Measurements from ENCODE around the gene DNAH9.
A peak's percentile ranks its signal among the peaks of the same experiment; 100 is the strongest.

DNAH9 gene

DNA sequence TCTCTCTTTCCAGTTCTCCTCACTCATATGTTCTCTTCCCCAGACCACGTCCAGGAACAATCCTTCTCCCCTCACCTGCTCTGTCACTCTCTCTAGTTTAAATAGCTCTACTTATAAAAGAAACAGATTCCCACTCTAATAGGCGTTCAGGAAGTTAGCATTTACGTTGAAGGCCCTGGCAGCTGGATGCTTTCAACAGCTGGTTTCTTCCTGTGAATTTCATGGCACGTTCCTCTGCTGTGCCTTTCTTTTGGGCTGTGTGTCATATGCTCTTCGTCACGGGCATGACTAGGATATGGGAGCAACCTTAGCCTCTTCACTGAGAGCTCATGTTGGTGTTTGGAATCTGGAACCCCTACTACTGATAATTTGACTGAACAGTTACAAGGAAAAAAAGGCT, 325.8 kb downstream of the DNAH9 start:
- H3K9ac ChIP-seq (ENCODE audit: low read length): no peak overlapping the region
- H2BK120ac ChIP-seq (ENCODE audit: low read depth, low read length): no peak overlapping the region
- H3K56ac ChIP-seq (ENCODE audit: low read length): no peak overlapping the region
- H4K5ac ChIP-seq (ENCODE audit: low read length): no peak overlapping the region
- no peaks in the 10 kb centered on the region for H3K79me1 ChIP-seq (ENCODE audit: low read length)
- H3K36me3 ChIP-seq (ENCODE audit: control insufficient read depth, insufficient read depth, low read length): no peaks in the 10 kb centered on the region
- no peak overlapping the region for H3K18ac ChIP-seq (ENCODE audit: low read length)
- no peak overlapping the region for H2BK15ac ChIP-seq (replicated peaks; ENCODE audit: low read depth)
- H3K23ac ChIP-seq (ENCODE audit: low read length): no peak overlapping the region
- no peak overlapping the region for H2AK5ac ChIP-seq (ENCODE audit: low read length)
- peaks cover 3% of the 10 kb centered on the region for H3K4me1 ChIP-seq (ENCODE audit: control insufficient read depth, low read depth, low read length)
- H3K4me3 ChIP-seq (ENCODE audit: low read length): no peak overlapping the region
- no peak for DNase-seq
- H4K8ac ChIP-seq (ENCODE audit: low read depth, low read length): no peak overlapping the region
- H3K4me2 ChIP-seq (ENCODE audit: low read length): no peak overlapping the region
- H3K4ac ChIP-seq (ENCODE audit: low read depth, low read length): no peak overlapping the region
- H3K27me3 ChIP-seq (ENCODE audit: insufficient read depth, low read length, poor library complexity): no peaks in the 10 kb centered on the region
- H3K79me2 ChIP-seq (ENCODE audit: control insufficient read depth, insufficient read depth, low read length): no peaks in the 10 kb centered on the region
- no peak overlapping the region for H2BK5ac ChIP-seq (ENCODE audit: low read length)
- no peak overlapping the region for H3K27ac ChIP-seq (ENCODE audit: low read depth, low read length)
- no CpG with 5 or more reads among the region's 6 CpGs for WGBS (ENCODE audit: extremely low coverage, insufficient coverage, low lambda C conversion rate)

DNA sequence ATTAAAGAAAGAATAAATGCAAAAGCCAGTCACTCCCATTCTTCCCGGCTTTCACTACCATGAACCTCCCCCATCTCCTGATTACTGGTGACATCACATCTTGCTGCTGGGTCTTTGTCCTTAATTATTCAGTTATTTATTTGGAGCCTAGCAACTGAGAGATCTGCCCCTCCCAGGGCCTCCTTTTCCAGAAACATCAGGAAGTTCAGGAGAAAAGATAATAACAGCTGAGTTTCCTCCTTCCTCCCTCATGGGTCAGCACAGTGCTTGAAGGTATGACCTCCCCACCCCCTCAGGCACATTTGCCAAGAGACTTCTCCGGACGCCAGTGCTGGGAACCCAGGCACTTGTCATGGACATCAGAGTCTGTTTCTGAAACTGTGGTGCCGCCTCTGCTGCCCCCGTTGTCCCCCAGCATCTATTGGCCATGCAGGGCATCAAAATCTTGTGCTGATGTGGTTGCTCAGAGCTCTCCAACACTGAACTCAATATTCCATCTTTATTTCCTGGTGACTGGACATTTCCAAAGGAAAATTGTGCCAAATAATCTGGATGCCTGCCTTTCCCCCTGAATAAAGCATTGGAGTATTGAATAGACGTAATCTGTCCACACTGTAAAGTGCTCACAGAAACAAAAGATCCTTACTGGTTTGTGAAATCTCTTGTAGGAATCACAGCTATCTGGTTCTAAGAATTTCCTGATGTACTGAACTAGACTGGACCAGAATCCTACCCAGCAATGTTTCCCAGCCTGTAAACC, 327.2 kb downstream of the DNAH9 start:
- WGBS (ENCODE audit: extremely low coverage, insufficient coverage, low lambda C conversion rate): no CpG with 5 or more reads among the region's 6 CpGs
- no peaks in the 10 kb centered on the region for H3K79me2 ChIP-seq (ENCODE audit: control insufficient read depth, insufficient read depth, low read length)
- H3K4me1 ChIP-seq (ENCODE audit: control insufficient read depth, low read depth, low read length): peaks cover 3% of the 10 kb centered on the region
- no peak overlapping the region for H3K9ac ChIP-seq (ENCODE audit: low read length)
- no peak overlapping the region for H3K56ac ChIP-seq (ENCODE audit: low read length)
- H3K23ac ChIP-seq (ENCODE audit: low read length): no peak overlapping the region
- H2AK5ac ChIP-seq (ENCODE audit: low read length): no peak overlapping the region
- no peaks in the 10 kb centered on the region for H3K27me3 ChIP-seq (ENCODE audit: insufficient read depth, low read length, poor library complexity)
- no peak overlapping the region for H3K18ac ChIP-seq (ENCODE audit: low read length)
- DNase-seq: peak; percentile 75
- no peak overlapping the region for H3K4me2 ChIP-seq (ENCODE audit: low read length)
- H2BK15ac ChIP-seq (replicated peaks; ENCODE audit: low read depth): no peak overlapping the region
- H3K27ac ChIP-seq (ENCODE audit: low read depth, low read length): no peak overlapping the region
- H2BK5ac ChIP-seq (ENCODE audit: low read length): no peak overlapping the region
- no peak overlapping the region for H2BK120ac ChIP-seq (ENCODE audit: low read depth, low read length)
- H3K79me1 ChIP-seq (ENCODE audit: low read length): no peaks in the 10 kb centered on the region
- H4K8ac ChIP-seq (ENCODE audit: low read depth, low read length): no peak overlapping the region
- H3K4ac ChIP-seq (ENCODE audit: low read depth, low read length): no peak overlapping the region
- no peak overlapping the region for H4K5ac ChIP-seq (ENCODE audit: low read length)
- H3K36me3 ChIP-seq (ENCODE audit: control insufficient read depth, insufficient read depth, low read length): no peaks in the 10 kb centered on the region
- H3K4me3 ChIP-seq (ENCODE audit: low read length): no peak overlapping the region

DNA sequence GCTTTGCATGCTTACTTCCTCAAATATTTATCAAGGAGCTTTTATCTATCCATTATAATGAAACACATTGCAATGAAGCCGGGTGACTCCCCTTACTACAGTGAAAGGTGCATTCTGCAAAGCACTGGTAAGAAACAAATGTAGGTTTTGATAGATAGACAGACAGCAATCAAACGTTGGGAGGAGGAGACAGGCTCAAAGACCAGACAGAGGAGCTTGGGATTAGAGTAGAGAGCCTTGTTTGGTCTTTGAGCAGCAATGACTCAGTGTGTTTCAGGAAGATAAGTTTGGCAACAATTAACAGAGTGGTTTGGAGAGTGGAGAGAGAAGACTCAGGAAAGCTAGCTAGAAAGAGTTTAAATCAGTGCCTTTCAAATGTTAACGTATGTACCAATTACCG, 330.2 kb downstream of the DNAH9 start:
- Histone ChIP-seq H3K18ac (ENCODE audit: low read length) (no peak overlapping the region), H3K27me3 (ENCODE audit: insufficient read depth, low read length, poor library complexity) (no peaks in the 10 kb centered on the region), H3K36me3 (ENCODE audit: control insufficient read depth, insufficient read depth, low read length) (no peaks in the 10 kb centered on the region), H2BK120ac (ENCODE audit: low read depth, low read length) (no peak overlapping the region), H4K5ac (ENCODE audit: low read length) (no peak overlapping the region), H3K79me2 (ENCODE audit: control insufficient read depth, insufficient read depth, low read length) (no peaks in the 10 kb centered on the region), H3K4ac (ENCODE audit: low read depth, low read length) (no peak overlapping the region), H3K4me2 (ENCODE audit: low read length) (no peak overlapping the region), H3K27ac (ENCODE audit: low read depth, low read length) (no peak overlapping the region), H3K23ac (ENCODE audit: low read length) (no peak overlapping the region), H3K56ac (ENCODE audit: low read length) (no peak overlapping the region), H3K4me3 (ENCODE audit: low read length) (no peak overlapping the region), H2BK5ac (ENCODE audit: low read length) (no peak overlapping the region), H3K9ac (ENCODE audit: low read length) (no peak overlapping the region), H2BK15ac (replicated peaks; ENCODE audit: low read depth) (no peak overlapping the region), H2AK5ac (ENCODE audit: low read length) (no peak overlapping the region), H3K4me1 (ENCODE audit: control insufficient read depth, low read depth, low read length) (peaks cover 3% of the 10 kb centered on the region), H4K8ac (ENCODE audit: low read depth, low read length) (no peak overlapping the region), H3K79me1 (ENCODE audit: low read length) (no peaks in the 10 kb centered on the region)
- DNase-seq: peak; percentile 34
- WGBS (ENCODE audit: extremely low coverage, insufficient coverage, low lambda C conversion rate): no CpG with 5 or more reads among the region's 4 CpGs

DNA sequence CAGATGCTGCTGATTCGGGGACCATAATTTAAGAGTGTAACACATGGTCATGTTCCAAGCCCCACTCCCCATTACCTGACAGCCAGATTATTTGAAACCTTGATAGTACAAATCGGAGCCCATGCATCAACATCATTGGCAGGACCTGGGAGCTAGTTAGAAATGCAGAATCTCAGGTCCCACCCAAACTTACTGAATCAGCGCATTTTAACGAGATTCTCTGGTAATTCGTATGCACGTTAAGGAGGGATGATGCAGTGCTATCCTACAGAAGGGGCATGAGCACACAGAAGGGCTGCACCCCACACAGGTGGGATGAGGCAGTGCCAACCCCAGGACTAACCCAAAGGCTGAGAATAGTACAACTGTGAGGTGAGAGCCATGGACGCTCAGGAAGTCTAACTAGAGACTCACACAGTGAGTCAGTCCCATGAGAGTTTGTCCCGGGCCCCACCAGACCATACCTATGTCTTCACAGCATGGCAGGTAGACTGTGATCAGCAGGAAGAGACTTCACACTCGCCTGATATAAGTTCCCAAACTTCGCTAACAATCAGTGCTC, 334.1 kb downstream of the DNAH9 start:
- no peaks in the 10 kb centered on the region for H3K36me3 ChIP-seq (ENCODE audit: control insufficient read depth, insufficient read depth, low read length)
- no peak overlapping the region for H3K4ac ChIP-seq (ENCODE audit: low read depth, low read length)
- no peak overlapping the region for H2BK120ac ChIP-seq (ENCODE audit: low read depth, low read length)
- H3K56ac ChIP-seq (ENCODE audit: low read length): no peak overlapping the region
- H3K27me3 ChIP-seq (ENCODE audit: insufficient read depth, low read length, poor library complexity): no peaks in the 10 kb centered on the region
- H3K23ac ChIP-seq (ENCODE audit: low read length): no peak overlapping the region
- no peaks in the 10 kb centered on the region for H3K79me1 ChIP-seq (ENCODE audit: low read length)
- no peak overlapping the region for H3K4me3 ChIP-seq (ENCODE audit: low read length)
- no peak overlapping the region for H3K18ac ChIP-seq (ENCODE audit: low read length)
- no CpG with 5 or more reads among the region's 10 CpGs for WGBS (ENCODE audit: extremely low coverage, insufficient coverage, low lambda C conversion rate)
- H2AK5ac ChIP-seq (ENCODE audit: low read length): no peak overlapping the region
- H4K5ac ChIP-seq (ENCODE audit: low read length): no peak overlapping the region
- no peak for DNase-seq
- no peak overlapping the region for H2BK15ac ChIP-seq (replicated peaks; ENCODE audit: low read depth)
- H3K79me2 ChIP-seq (ENCODE audit: control insufficient read depth, insufficient read depth, low read length): no peaks in the 10 kb centered on the region
- H2BK5ac ChIP-seq (ENCODE audit: low read length): no peak overlapping the region
- H4K8ac ChIP-seq (ENCODE audit: low read depth, low read length): no peak overlapping the region
- H3K27ac ChIP-seq (ENCODE audit: low read depth, low read length): no peak overlapping the region
- peaks cover 3% of the 10 kb centered on the region for H3K4me1 ChIP-seq (ENCODE audit: control insufficient read depth, low read depth, low read length)
- H3K4me2 ChIP-seq (ENCODE audit: low read length): no peak overlapping the region
- no peak overlapping the region for H3K9ac ChIP-seq (ENCODE audit: low read length)

DNA sequence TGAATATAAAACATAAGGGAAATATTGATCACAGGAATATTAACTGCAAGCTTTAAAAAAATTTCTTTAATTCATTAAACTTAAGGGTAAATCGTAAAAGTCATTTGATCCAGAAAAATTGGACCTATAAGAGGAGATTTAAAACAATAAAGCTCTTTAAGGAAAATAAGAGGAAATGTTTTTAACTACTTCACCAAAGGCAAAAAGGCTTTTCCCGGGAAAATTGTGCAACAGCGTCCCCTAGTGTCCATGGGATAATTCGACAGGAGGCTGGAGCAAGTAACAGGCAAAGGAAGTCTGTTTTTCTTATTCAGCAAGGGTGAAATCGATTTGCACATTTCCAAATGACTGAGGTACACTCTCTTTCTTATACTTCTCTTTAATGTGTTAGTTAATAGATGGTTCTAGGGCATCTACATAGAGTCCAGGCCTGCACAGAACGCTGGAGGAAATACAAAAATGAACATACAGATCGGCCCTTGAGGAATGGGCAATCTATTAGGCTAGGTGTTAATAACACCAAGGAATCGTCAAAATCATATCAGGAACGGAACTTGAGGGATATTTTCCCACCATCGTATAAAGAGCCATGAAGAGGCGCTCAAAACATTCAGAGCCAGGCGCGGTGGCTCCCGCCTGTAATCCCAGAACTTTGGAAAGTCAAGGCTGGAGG, 337.6 kb downstream of the DNAH9 start:
- no peak overlapping the region for H4K8ac ChIP-seq (ENCODE audit: low read depth, low read length)
- no peak overlapping the region for H3K4ac ChIP-seq (ENCODE audit: low read depth, low read length)
- H3K4me2 ChIP-seq (ENCODE audit: low read length): no peak overlapping the region
- no peak overlapping the region for H3K27ac ChIP-seq (ENCODE audit: low read depth, low read length)
- no peaks in the 10 kb centered on the region for H3K79me2 ChIP-seq (ENCODE audit: control insufficient read depth, insufficient read depth, low read length)
- no peak overlapping the region for H2BK15ac ChIP-seq (replicated peaks; ENCODE audit: low read depth)
- no peak overlapping the region for H3K9ac ChIP-seq (ENCODE audit: low read length)
- no peak overlapping the region for H3K56ac ChIP-seq (ENCODE audit: low read length)
- no peak overlapping the region for H4K5ac ChIP-seq (ENCODE audit: low read length)
- no peak overlapping the region for H2BK120ac ChIP-seq (ENCODE audit: low read depth, low read length)
- H3K27me3 ChIP-seq (ENCODE audit: insufficient read depth, low read length, poor library complexity): no peaks in the 10 kb centered on the region
- no CpG with 5 or more reads among the region's 14 CpGs for WGBS (ENCODE audit: extremely low coverage, insufficient coverage, low lambda C conversion rate)
- H2BK5ac ChIP-seq (ENCODE audit: low read length): no peak overlapping the region
- H3K4me1 ChIP-seq (ENCODE audit: control insufficient read depth, low read depth, low read length): no peaks in the 10 kb centered on the region
- no peaks in the 10 kb centered on the region for H3K36me3 ChIP-seq (ENCODE audit: control insufficient read depth, insufficient read depth, low read length)
- no peak overlapping the region for H2AK5ac ChIP-seq (ENCODE audit: low read length)
- no peak overlapping the region for H3K18ac ChIP-seq (ENCODE audit: low read length)
- DNase-seq: peak; percentile 75
- no peak overlapping the region for H3K4me3 ChIP-seq (ENCODE audit: low read length)
- H3K23ac ChIP-seq (ENCODE audit: low read length): no peak overlapping the region
- no peaks in the 10 kb centered on the region for H3K79me1 ChIP-seq (ENCODE audit: low read length)

Data from mesendoderm (in vitro differentiated cells).